Measurements from ENCODE around the gene IL1B. TPM values are rescaled to one million over a fixed set of nuclear protein-coding genes. Genes with fewer than 3 reads are reported as not detected.

The IL1B gene
- total RNA-seq, 1 experiment from 2014 or later: not detected

Other genes starting within 250 kb of the IL1B start
- gene SLC20A1, start 190.8 kb downstream of the IL1B start, total RNA-seq (2014; rRNA removed; shearing (Covaris generic)): 33.6 and 34.3 TPM in 2 replicates
- gene NT5DC4, start 115.8 kb downstream of the IL1B start, total RNA-seq (2014; rRNA removed; shearing (Covaris generic)): not detected in 2 replicates
- gene CKAP2L, start 72.2 kb downstream of the IL1B start, total RNA-seq (2014; rRNA removed; shearing (Covaris generic)): 14.9 and 24.8 TPM in 2 replicates
- 0.11 and 0.38 TPM in 2 replicates for gene IL1A, start 52.3 kb downstream of the IL1B start, total RNA-seq (2014; rRNA removed; shearing (Covaris generic))
- gene IL37, start 74.4 kb upstream of the IL1B start, total RNA-seq (2014; rRNA removed; shearing (Covaris generic)): 0.62 and 1.00 TPM in 2 replicates
- 0.37 TPM in 1 of 2 replicates, not detected in the other for gene IL36G, start 141.2 kb upstream of the IL1B start, total RNA-seq (2014; rRNA removed; shearing (Covaris generic))
- gene IL36A, start 168.7 kb upstream of the IL1B start, total RNA-seq (2014; rRNA removed; shearing (Covaris generic)): not detected in 2 replicates
- gene IL36B, start 216.1 kb upstream of the IL1B start, total RNA-seq (2014; rRNA removed; shearing (Covaris generic)): not detected in 2 replicates
- gene IL36RN, start 222.4 kb upstream of the IL1B start, total RNA-seq (2014; rRNA removed; shearing (Covaris generic)): not detected in 2 replicates
- gene IL1F10, start 231.2 kb upstream of the IL1B start, total RNA-seq (2014; rRNA removed; shearing (Covaris generic)): not detected in 2 replicates

Data from H7 (cell line).